SK-N-SH (cell line): ENCODE data around the gene AP4M1. TPM values are rescaled to one million over a fixed set of nuclear protein-coding genes. Genes with fewer than 3 reads are reported as not detected.
A peak's percentile ranks its signal among the peaks of the same experiment; 100 is the strongest.

Experiments used
- CTCF ChIA-PET: fragments of 300-600, 350-600 bp; formaldehyde crosslinking; extraction: SDS; loops from one replicate; lab custom pipeline; 2021; lab: Yijun Ruan, JAX
- POLR2A ChIA-PET: fragments of 350-600 bp; sonication (Branson Sonifier 250); formaldehyde crosslinking; extraction: SDS; loops from one replicate; lab custom pipeline; 2020; ENCODE audit warnings: antibody characterized with exemption, inconsistent platforms; lab: Yijun Ruan, JAX
- DNase-seq: peaks from one replicate; pipeline ENCODE4 v3.0.0; 2012
- H2AFZ ChIP-seq: fragments of 200-600 bp; sonication (generic); 2 replicates; pipeline ENCODE4 v1.8.1; 2016; ENCODE audit warnings: antibody characterized with exemption, mild to moderate bottlenecking, low read depth
- H3F3A ChIP-seq: fragments of 200-600 bp; sonication (generic); replicated peaks from 2 replicates; pipeline ENCODE3; 2016; ENCODE audit warnings: antibody characterized with exemption, mild to moderate bottlenecking; ENCODE audit not compliant: insufficient read depth
- H3K27ac ChIP-seq, 2 experiments: fragments of 200-500 bp in 1 of 2; fragments of 200-600 bp in 1 of 2; sonication (Bioruptor generic) in 1 of 2; sonication (generic), shearing (Covaris generic) in 1 of 2; 2 replicates each; pipeline versions ENCODE4 v1.5.1 to v1.6.1; 2014 to 2016; ENCODE audit warnings: low read depth in 2 of 2, inconsistent platforms in 1 of 2, low read length in 1 of 2, mild to moderate bottlenecking in 1 of 2, mixed read lengths in 1 of 2
- H3K27me3 ChIP-seq: fragments of 200-600 bp; sonication (generic), shearing (Covaris generic); 2 replicates; pipeline ENCODE4 v1.6.1; 2016; ENCODE audit warnings: mixed run types; ENCODE audit not compliant: insufficient read depth
- H3K36me3 ChIP-seq, 2 experiments: fragments of 200-500 bp in 1 of 2; fragments of 200-600 bp in 1 of 2; sonication (Bioruptor generic) in 1 of 2; sonication (generic) in 1 of 2; replicated peaks in 1 of 2; 2 replicates each; pipeline versions ENCODE3 to v1.5.1; 2014 to 2016; ENCODE audit warnings: low read length in 1 of 2, mild to moderate bottlenecking in 1 of 2; ENCODE audit not compliant: insufficient read depth in 2 of 2, control insufficient read depth in 1 of 2
- H3K4me1 ChIP-seq, 2 experiments: fragments of 200-500 bp in 1 of 2; fragments of 200-600 bp in 1 of 2; sonication (Bioruptor generic) in 1 of 2; sonication (generic), shearing (Covaris generic) in 1 of 2; 2 replicates each; pipeline versions ENCODE4 v1.5.1 to v1.6.1; 2014 to 2016; ENCODE audit warnings: low read depth in 1 of 2, low read length in 1 of 2, mixed run types in 1 of 2; ENCODE audit not compliant: insufficient read depth in 2 of 2, control insufficient read depth in 1 of 2
- H3K4me2 ChIP-seq: fragments of 200-600 bp; sonication (generic), shearing (Covaris generic); 2 replicates; pipeline ENCODE4 v1.6.1; 2017; ENCODE audit warnings: mixed run types
- H3K4me3 ChIP-seq, 2 experiments: fragments of 200-500 bp in 1 of 2; fragments of 200-600 bp in 1 of 2; sonication (Bioruptor generic) in 1 of 2; sonication (generic), shearing (Covaris generic) in 1 of 2; 2 replicates each; pipeline versions ENCODE4 v1.5.1 to v1.8.1; 2014 to 2016; ENCODE audit warnings: low read depth in 2 of 2, inconsistent platforms in 1 of 2, low read length in 1 of 2, mild to moderate bottlenecking in 1 of 2, mixed read lengths in 1 of 2, moderate library complexity in 1 of 2
- H3K79me2 ChIP-seq: fragments of 200-600 bp; sonication (generic); 2 replicates; pipeline ENCODE4 v1.8.1; 2017; ENCODE audit warnings: mild to moderate bottlenecking; ENCODE audit not compliant: insufficient read depth
- H3K9ac ChIP-seq: fragments of 200-600 bp; sonication (generic); 2 replicates; pipeline ENCODE4 v1.6.1; 2017; ENCODE audit warnings: mixed run types
- H3K9me2 ChIP-seq: fragments of 200-600 bp; sonication (generic); 2 replicates; pipeline ENCODE4 v1.6.1; 2017; ENCODE audit warnings: mixed run types
- H3K9me3 ChIP-seq: fragments of 200-600 bp; sonication (generic); 2 replicates; pipeline ENCODE4 v1.6.1; 2017; ENCODE audit warnings: mixed run types, mild to moderate bottlenecking, moderate library complexity
- H4K20me1 ChIP-seq: fragments of 200-600 bp; sonication (generic); 2 replicates; pipeline ENCODE4 v1.6.1; 2017; ENCODE audit warnings: mild to moderate bottlenecking, mixed run types; ENCODE audit not compliant: insufficient read depth
- CHD2 ChIP-seq: fragments of 150-350 bp; IDR thresholded peaks from 2 replicates; pipeline ENCODE4 v1.6.1; 2018; ENCODE audit warnings: low read length; ENCODE audit not compliant: partially characterized antibody
- ELF1 ChIP-seq: IDR thresholded peaks from 2 replicates; pipeline ENCODE4 v1.4.0; 2012
- FOXM1 ChIP-seq: IDR thresholded peaks from 2 replicates; pipeline ENCODE4 v1.4.0; 2012; ENCODE audit warnings: low read depth, mild to moderate bottlenecking
- JUND ChIP-seq: IDR thresholded peaks from 2 replicates; pipeline ENCODE4 v1.4.0; 2012
- MAX ChIP-seq: IDR thresholded peaks from 2 replicates; pipeline ENCODE4 v1.4.0; 2012; ENCODE audit warnings: low read depth
- MEF2A ChIP-seq: IDR thresholded peaks from 2 replicates; pipeline ENCODE4 v1.4.0; 2012; ENCODE audit warnings: low read depth, borderline replicate concordance
- MXI1 ChIP-seq: IDR thresholded peaks from 2 replicates; pipeline ENCODE4 v1.6.1; 2012; ENCODE audit warnings: mild to moderate bottlenecking, low read depth, low read length, improper control_type of control experiment
- NFIC ChIP-seq: IDR thresholded peaks from 2 replicates; pipeline ENCODE4 v1.4.0; 2012; ENCODE audit warnings: borderline replicate concordance
- POLR2AphosphoS5 ChIP-seq: IDR thresholded peaks from 2 replicates; pipeline ENCODE4 v1.6.1; 2012; ENCODE audit warnings: low read depth, low read length
- RFX5 ChIP-seq: IDR thresholded peaks from 2 replicates; pipeline ENCODE4 v1.6.1; 2012; ENCODE audit warnings: mild to moderate bottlenecking, improper control_type of control experiment, low read length
- RXRA ChIP-seq: IDR thresholded peaks from 2 replicates; pipeline ENCODE4 v1.4.0; 2012; ENCODE audit warnings: low read depth, mild to moderate bottlenecking, borderline replicate concordance
- TCF12 ChIP-seq: IDR thresholded peaks from 2 replicates; pipeline ENCODE4 v1.4.0; 2012
- TEAD4 ChIP-seq: IDR thresholded peaks from 2 replicates; pipeline ENCODE4 v1.4.0; 2012; ENCODE audit warnings: mild to moderate bottlenecking, borderline replicate concordance; ENCODE audit not compliant: insufficient read depth
- WGBS: methylation state at CpG from one replicate; pipeline ENCODE4 v1.1.6; 2017; ENCODE audit warnings: low lambda C conversion rate; 5-methylcytosine and 5-hydroxymethylcytosine counted together
- polyA plus RNA-seq, 3 experiments: library from polyadenylated mRNA; depleted of rRNA; stranded (reverse); fragments of >200 nt; gene quantifications; 2 replicates each; pipeline ENCODE4 v1.2.3, GENCODE V29; 2012
- TF ChIP-seq, protein P1 (sequence below): IDR thresholded peaks from 2 replicates; pipeline ENCODE4 v1.4.0; 2012; ENCODE audit warnings: low read depth, borderline replicate concordance

Gene AP4M1
- polyA plus RNA-seq, 1 of the 3 experiments (the other 2 are of a cell fraction) = 35.0 TPM

- H3K27ac ChIP-seq = no peak overlapping the region
- ChIA-PET POLR2A (interaction anchor here (1.6 kb wide), 1 partner anchor 10 kb away, joined by 6 read pairs; no protein-coding TSS in a partner anchor), CTCF (interaction anchor here (1.2 to 3.2 kb wide), 5 partner anchors 9 to 77 kb away, joined by 3 to 21 read pairs (median 5); partner anchors contain the start of gene ZNF3)
- TF ChIP-seq CHD2 (no peak), ELF1 (no peak), NFIC (no peak), RXRA (no peak), TCF12 (no peak)
- peaks cover 39% of the 10 kb centered on the region for H3K9me3 ChIP-seq
- H4K20me1 ChIP-seq = no peaks in the 10 kb centered on the region
- H3K27me3 ChIP-seq = no peaks in the 10 kb centered on the region
- DNase-seq = no peak
- H3K9ac ChIP-seq = no peak overlapping the region
- no peaks in the 10 kb centered on the region for H3K9me2 ChIP-seq
- H3K4me1 ChIP-seq = peaks cover 0 to 14% of the 10 kb centered on the region in 2 experiments; a peak in 1 of 4 replicates
- H3K4me3 ChIP-seq = no peak overlapping the region; a peak in 1 of 4 replicates
- no peak overlapping the region for H2AFZ ChIP-seq
- peaks cover 45% of the 10 kb centered on the region for H3F3A ChIP-seq
- H3K36me3 ChIP-seq = peaks cover 50 to 75% of the 10 kb centered on the region in 2 experiments
- WGBS = 93% methylated on average over 5 of the region's 5 CpGs
- H3K79me2 ChIP-seq = peaks cover 20% of the 10 kb centered on the region; the same call in 1 of the 2 replicates
- no peak overlapping the region for H3K4me2 ChIP-seq
These were observed 31.5 kb upstream of the AP4M1 start for GRCh38 chr7:100069991-100070390.

DNA sequence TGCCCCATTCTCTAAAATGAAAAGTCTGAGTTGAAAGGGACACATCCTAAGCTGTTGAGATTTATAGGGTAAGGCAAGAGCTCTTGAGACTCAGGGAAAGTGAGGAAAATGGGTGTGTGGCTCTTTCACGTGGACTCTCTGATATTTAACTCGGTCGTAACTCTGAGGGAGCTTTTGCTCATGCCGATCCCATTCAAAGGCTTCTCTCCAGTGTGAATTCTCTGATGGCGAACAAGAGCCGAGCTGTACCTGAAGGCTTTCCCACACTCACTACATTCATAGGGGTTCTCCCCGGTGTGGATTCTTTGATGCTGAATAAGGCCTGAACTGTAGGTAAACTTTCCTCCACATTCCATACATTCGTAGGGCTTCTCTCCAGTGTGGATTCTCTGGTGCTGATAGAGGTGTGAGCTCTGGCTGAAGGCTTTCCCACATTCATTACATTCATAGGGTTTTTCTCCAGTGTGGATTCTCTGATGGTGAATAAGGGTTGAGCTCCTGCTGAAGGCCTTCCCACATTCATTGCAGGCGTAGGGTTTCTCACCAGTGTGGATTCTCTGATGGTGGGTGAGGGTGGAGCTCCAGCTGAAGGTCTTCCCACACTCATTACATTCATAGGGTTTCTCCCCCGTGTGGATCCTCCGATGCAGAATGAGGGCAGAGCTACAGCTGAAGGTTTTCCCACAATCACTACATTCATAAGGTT lies 30.3 kb upstream of the AP4M1 start:
- no peaks in the 10 kb centered on the region for H4K20me1 ChIP-seq
- H3F3A ChIP-seq = peaks cover 35% of the 10 kb centered on the region
- H3K9ac ChIP-seq = no peak overlapping the region
- ChIA-PET CTCF (interaction anchor here (0.7 to 3.2 kb wide), 8 partner anchors 10 to 142 kb away, joined by 3 to 21 read pairs (median 4); partner anchors contain the start of genes GJC3 and ZNF3), POLR2A (interaction anchor here (0.6 to 1.6 kb wide), 5 partner anchors 9 to 58 kb away, joined by 3 to 6 read pairs (median 4); no protein-coding TSS in a partner anchor)
- H3K4me1 ChIP-seq = peaks cover 0 to 4% of the 10 kb centered on the region in 2 experiments; a peak in 1 of 4 replicates
- H3K27ac ChIP-seq = no peak overlapping the region
- H3K4me3 ChIP-seq = peak overlapping the region in 1 of 2 experiments; percentile 6; a peak in 1 of 4 replicates
- H2AFZ ChIP-seq = no peak overlapping the region
- DNase-seq = no peak
- peaks cover 39% of the 10 kb centered on the region for H3K9me3 ChIP-seq
- H3K9me2 ChIP-seq = no peaks in the 10 kb centered on the region
- no peaks in the 10 kb centered on the region for H3K27me3 ChIP-seq
- peaks cover 60 to 83% of the 10 kb centered on the region in 2 experiments for H3K36me3 ChIP-seq
- no peak overlapping the region for H3K4me2 ChIP-seq
- 92% methylated on average over 11 of the region's 11 CpGs for WGBS
- no peak for TF ChIP-seq NFIC
- TF ChIP-seq MXI1 = no peak
- TF ChIP-seq TEAD4 = 0 out of 2 replicates have a peak, but pooled peaks have one; percentile 10
- no peak for TF ChIP-seq MAX
- 0 out of 2 replicates have a peak, but pooled peaks have one; percentile 3 for TF ChIP-seq TCF12
- TF ChIP-seq ELF1 = no peak
- TF ChIP-seq FOXM1 = no peak
- no peak for TF ChIP-seq RFX5
- peak; percentile 9; the same call in 1 of the 2 replicates for TF ChIP-seq POLR2AphosphoS5
- TF ChIP-seq JUND = no peak
- TF ChIP-seq, protein P1, sequence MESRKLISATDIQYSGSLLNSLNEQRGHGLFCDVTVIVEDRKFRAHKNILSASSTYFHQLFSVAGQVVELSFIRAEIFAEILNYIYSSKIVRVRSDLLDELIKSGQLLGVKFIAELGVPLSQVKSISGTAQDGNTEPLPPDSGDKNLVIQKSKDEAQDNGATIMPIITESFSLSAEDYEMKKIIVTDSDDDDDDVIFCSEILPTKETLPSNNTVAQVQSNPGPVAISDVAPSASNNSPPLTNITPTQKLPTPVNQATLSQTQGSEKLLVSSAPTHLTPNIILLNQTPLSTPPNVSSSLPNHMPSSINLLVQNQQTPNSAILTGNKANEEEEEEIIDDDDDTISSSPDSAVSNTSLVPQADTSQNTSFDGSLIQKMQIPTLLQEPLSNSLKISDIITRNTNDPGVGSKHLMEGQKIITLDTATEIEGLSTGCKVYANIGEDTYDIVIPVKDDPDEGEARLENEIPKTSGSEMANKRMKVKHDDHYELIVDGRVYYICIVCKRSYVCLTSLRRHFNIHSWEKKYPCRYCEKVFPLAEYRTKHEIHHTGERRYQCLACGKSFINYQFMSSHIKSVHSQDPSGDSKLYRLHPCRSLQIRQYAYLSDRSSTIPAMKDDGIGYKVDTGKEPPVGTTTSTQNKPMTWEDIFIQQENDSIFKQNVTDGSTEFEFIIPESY = 0 out of 2 replicates have a peak, but pooled peaks have one; percentile 22
- no peak for TF ChIP-seq MEF2A
- peaks cover 31% of the 10 kb centered on the region for H3K79me2 ChIP-seq
